H1 (cell line): ENCODE results near the gene SPRING1. TPM values are rescaled to one million over a fixed set of nuclear protein-coding genes. Genes with fewer than 3 reads are reported as not detected.
"Not testable (repeated sequence)": the region's sequence is repeated elsewhere in the genome, so short reads cannot be mapped to it uniquely, and the experiment has no call there.

Experiments
- CTCF ChIA-PET: fragments of 300-600 bp; sonication (Branson Sonifier 250); formaldehyde crosslinking; loops from one replicate; lab custom pipeline; 2021; ENCODE audit not compliant: partially characterized antibody; lab: Charles Lee
- POLR2A ChIA-PET: fragments of 300-600 bp; sonication (Branson Sonifier 250); formaldehyde crosslinking; loops from one replicate; lab custom pipeline; 2021; ENCODE audit warnings: inconsistent platforms; ENCODE audit not compliant: partially characterized antibody; lab: Charles Lee
- DNase-seq, 2 experiments: peaks; one replicate each; pipeline versions ENCODE4 v3.0.0 to v3.0.0-alpha.2; 2010 to 2022; ENCODE audit warnings: low spot score in 2 of 2, low read depth in 1 of 2, mixed read lengths in 1 of 2
- FAIRE-seq: peaks from 2 replicates; lab custom pipeline; 2011; peaks lifted over from hg19 to GRCh38; lab: Jason Lieb, UNC
- H2AFZ ChIP-seq: 2 replicates; pipeline ENCODE4 v1.8.1; 2012; ENCODE audit warnings: low read length, inconsistent platforms
- H2AK5ac ChIP-seq: 2 replicates; pipeline ENCODE4 v1.6.1; 2013; ENCODE audit warnings: low read depth, low read length
- H2BK120ac ChIP-seq: replicated peaks from 2 replicates; pipeline ENCODE3; 2013; ENCODE audit warnings: low read depth, low read length, inconsistent platforms
- H2BK12ac ChIP-seq: 2 replicates; pipeline ENCODE4 v1.6.1; 2013; ENCODE audit warnings: low read depth, low read length
- H2BK15ac ChIP-seq: 2 replicates; pipeline ENCODE4 v1.6.1; 2013; ENCODE audit warnings: low read length
- H2BK20ac ChIP-seq: 2 replicates; pipeline ENCODE4 v1.6.1; 2013; ENCODE audit warnings: low read length
- H2BK5ac ChIP-seq: 2 replicates; pipeline ENCODE4 v1.6.1; 2013; ENCODE audit warnings: low read depth, low read length
- H3K14ac ChIP-seq: 2 replicates; pipeline ENCODE4 v1.6.1; 2013; ENCODE audit warnings: inconsistent platforms; ENCODE audit not compliant: insufficient read length
- H3K18ac ChIP-seq: 2 replicates; pipeline ENCODE4 v1.6.1; 2013; ENCODE audit warnings: low read length; ENCODE audit errors: extremely low read depth
- H3K23ac ChIP-seq: 2 replicates; pipeline ENCODE4 v1.6.1; 2013; ENCODE audit warnings: inconsistent platforms; ENCODE audit not compliant: insufficient read length
- H3K23me2 ChIP-seq: 2 replicates; pipeline ENCODE4 v1.6.1; 2013; ENCODE audit warnings: low read depth, low read length
- H3K27ac ChIP-seq: 2 replicates; pipeline ENCODE4 v1.6.1; 2011; ENCODE audit warnings: low read depth, low read length, inconsistent platforms
- H3K27me3 ChIP-seq, 4 experiments: replicated peaks in 1 of 4; 1 replicate in 1 of 4; 2 replicates in 3 of 4; pipeline versions ENCODE4 v1.6.1 to v1.8.1; 2011 to 2013; ENCODE audit warnings: low read length in 3 of 4, mild to moderate bottlenecking in 3 of 4, inconsistent platforms in 2 of 4, mixed read lengths in 2 of 4, moderate library complexity in 1 of 4; ENCODE audit not compliant: control insufficient read depth in 3 of 4, insufficient read depth in 3 of 4; ENCODE audit errors: extremely low read depth in 1 of 4
- H3K36me3 ChIP-seq, 4 experiments: 2 replicates each; pipeline versions ENCODE4 v1.6.1 to v1.8.1; 2011 to 2013; ENCODE audit warnings: mild to moderate bottlenecking in 4 of 4, low read length in 3 of 4, moderate library complexity in 2 of 4, control low read depth in 1 of 4, inconsistent platforms in 1 of 4; ENCODE audit not compliant: insufficient read depth in 4 of 4, control insufficient read depth in 2 of 4
- H3K4ac ChIP-seq: replicated peaks from 2 replicates; pipeline ENCODE3; 2013; ENCODE audit warnings: low read length, low read depth, mixed read lengths, inconsistent platforms; ENCODE audit not compliant: insufficient read length
- H3K4me1 ChIP-seq, 4 experiments: replicated peaks in 1 of 4; 1 replicate in 1 of 4; 2 replicates in 3 of 4; pipeline versions ENCODE4 v1.6.1 to v1.8.1; 2011 to 2013; ENCODE audit warnings: low read length in 3 of 4, inconsistent platforms in 2 of 4, mixed read lengths in 1 of 4; ENCODE audit not compliant: insufficient read depth in 4 of 4, control insufficient read depth in 3 of 4
- H3K4me2 ChIP-seq, 2 experiments: 2 replicates each; pipeline versions ENCODE4 v1.6.1 to v1.8.1; 2011 to 2013; ENCODE audit warnings: low read depth in 2 of 2, low read length in 2 of 2, control low read depth in 1 of 2, inconsistent platforms in 1 of 2, mild to moderate bottlenecking in 1 of 2; ENCODE audit not compliant: insufficient read depth in 1 of 2
- H3K4me3 ChIP-seq, 4 experiments: fragments of 200-600, 300-600 bp in 1 of 4; sonication (generic), shearing (Covaris generic), sonication (Bioruptor Twin) in 1 of 4; 2 replicates each; pipeline versions ENCODE4 v1.5.1 to v1.8.1; 2011 to 2016; ENCODE audit warnings: low read length in 4 of 4, low read depth in 3 of 4, control low read depth in 2 of 4, inconsistent platforms in 2 of 4, mild to moderate bottlenecking in 2 of 4, mixed read lengths in 1 of 4, moderate library complexity in 1 of 4; ENCODE audit not compliant: insufficient read depth in 2 of 4; ENCODE audit errors: extremely low read depth in 1 of 4
- H3K56ac ChIP-seq: replicated peaks from 2 replicates; pipeline ENCODE3; 2013; ENCODE audit warnings: low read depth, mild to moderate bottlenecking, mixed read lengths, low read length, inconsistent platforms; ENCODE audit not compliant: insufficient read length
- H3K79me1 ChIP-seq: 2 replicates; pipeline ENCODE4 v1.6.1; 2013; ENCODE audit warnings: low read depth, low read length, control low read depth
- H3K79me2 ChIP-seq, 2 experiments: 2 replicates each; pipeline versions ENCODE4 v1.6.1 to v1.8.1; 2012 to 2013; ENCODE audit warnings: low read length in 2 of 2, mild to moderate bottlenecking in 2 of 2, inconsistent platforms in 1 of 2; ENCODE audit not compliant: insufficient read depth in 2 of 2, control insufficient read depth in 1 of 2
- H3K9ac ChIP-seq, 4 experiments: replicated peaks in 1 of 4; 1 replicate in 1 of 4; 2 replicates in 3 of 4; pipeline versions ENCODE4 v1.6.1 to v1.8.1; 2011 to 2013; ENCODE audit warnings: low read depth in 3 of 4, low read length in 3 of 4, control low read depth in 2 of 4, mild to moderate bottlenecking in 2 of 4, moderate library complexity in 2 of 4, inconsistent platforms in 1 of 4; ENCODE audit errors: extremely low read depth in 1 of 4
- H3K9me3 ChIP-seq, 2 experiments: 2 replicates each; pipeline versions ENCODE4 v1.6.1 to v1.8.1; 2012 to 2013; ENCODE audit warnings: mild to moderate bottlenecking in 2 of 2, moderate library complexity in 2 of 2, control low read depth in 1 of 2, inconsistent platforms in 1 of 2, low read depth in 1 of 2, low read length in 1 of 2, mixed read lengths in 1 of 2; ENCODE audit not compliant: insufficient read depth in 2 of 2
- H4K20me1 ChIP-seq, 2 experiments: replicated peaks in 1 of 2; 2 replicates each; pipeline versions ENCODE3 to v1.8.1; 2011 to 2013; ENCODE audit warnings: inconsistent platforms in 2 of 2, low read length in 2 of 2, mild to moderate bottlenecking in 1 of 2; ENCODE audit not compliant: insufficient read depth in 2 of 2, control insufficient read depth in 1 of 2
- H4K5ac ChIP-seq: 2 replicates; pipeline ENCODE4 v1.6.1; 2013; ENCODE audit warnings: low read length, low read depth, mixed read lengths, inconsistent platforms; ENCODE audit not compliant: insufficient read length
- H4K8ac ChIP-seq: 2 replicates; pipeline ENCODE4 v1.8.0; 2013; ENCODE audit warnings: mild to moderate bottlenecking, moderate library complexity, low read length, inconsistent platforms; ENCODE audit not compliant: insufficient read depth; ENCODE audit errors: extremely low read depth
- H4K91ac ChIP-seq: replicated peaks from 2 replicates; pipeline ENCODE3; 2013; ENCODE audit warnings: low read length, mixed read lengths, inconsistent platforms; ENCODE audit not compliant: insufficient read length
- EGR1 ChIP-seq: IDR thresholded peaks from 2 replicates; pipeline ENCODE4 v1.6.1; 2011; ENCODE audit warnings: low read depth, low read length, borderline replicate concordance
- RAD21 ChIP-seq, 2 experiments: IDR thresholded peaks in 1 of 2; conservative IDR thresholded peaks in 1 of 2; 2 replicates each; pipeline ENCODE4 v1.6.1; 2011; ENCODE audit warnings: low read depth in 2 of 2, low read length in 2 of 2, improper control_type of control experiment in 1 of 2, inconsistent platforms in 1 of 2, mild to moderate bottlenecking in 1 of 2, moderate library complexity in 1 of 2
- WGBS, 2 experiments: shearing (Covaris generic) in 1 of 2; methylation state at CpG; one replicate each; pipeline versions ENCODE4 v1.1.6 to v1.1.7; 2013 to 2015; ENCODE audit warnings: low lambda C conversion rate in 2 of 2, mixed read lengths in 2 of 2, inconsistent platforms in 1 of 2, low coverage in 1 of 2, missing lambda C conversion rate in 1 of 2; ENCODE audit not compliant: insufficient replicate concordance in 2 of 2, insufficient coverage in 1 of 2, insufficient read length in 1 of 2; ENCODE audit errors: extremely low coverage in 1 of 2, missing lambda C conversion rate in 1 of 2; 5-methylcytosine and 5-hydroxymethylcytosine counted together
- polyA plus RNA-seq, 7 experiments: library from polyadenylated mRNA; depleted of rRNA in 3 of 7; stranded (reverse) in 5 of 7; unstranded in 2 of 7; fragments of >200 nt in 5 of 7; fragments of 200-250 nt in 2 of 7; gene quantifications; 1 replicate in 5 of 7; 2 replicates in 1 of 7; 4 replicates in 1 of 7; pipeline versions ENCODE4 v1.2.1 to v1.2.3, GENCODE V29; 2011 to 2013; ENCODE audit warnings: missing spikeins in 2 of 7, mixed read lengths in 2 of 7
- total RNA-seq: library from RNA; stranded (reverse); fragmentation: NEBNext Ultra II Directional; extraction: Animal tissue kit (Norgen Biotek cat#: 25700); gene quantifications from 2 replicates; pipeline ENCODE4 v1.2.1, GENCODE V29; 2021

The SPRING1 gene
- total and polyA plus RNA-seq, 2 of the 8 experiments (the other 6 are each of a cell fraction or from before 2014, with no cell fraction given): 14.3 to 46.5 TPM

- peak in 1 of 2 experiments; percentile 22; a peak in 2 of 4 replicates for TF ChIP-seq RAD21 (IDR thresholded peaks at IDR 0.05 in 1 of 2, conservative IDR thresholded peaks at IDR 0.05 in 1 of 2; ENCODE audit: low read depth in 2 of 2, low read length in 2 of 2)
- 0 out of 2 replicates have a peak, but pooled peaks have one; percentile 53 for TF ChIP-seq EGR1
Observed at GRCh38 chr12:116759783-116760621, 22.1 kb upstream of the SPRING1 start (continued).

- H4K8ac ChIP-seq, H3K23ac ChIP-seq, H3K4me3 ChIP-seq, H3K9ac ChIP-seq, H2BK120ac ChIP-seq, H2AFZ ChIP-seq, H2AK5ac ChIP-seq, FAIRE-seq, H3K4me2 ChIP-seq, H3K18ac ChIP-seq, H2BK20ac ChIP-seq, H2BK15ac ChIP-seq, H3K56ac ChIP-seq, H3K79me2 ChIP-seq, H3K27me3 ChIP-seq, H3K79me1 ChIP-seq, POLR2A ChIA-PET, H3K27ac ChIP-seq, H3K9me3 ChIP-seq, H4K5ac ChIP-seq, H2BK5ac ChIP-seq, H3K14ac ChIP-seq, DNase-seq, H3K23me2 ChIP-seq, H3K4ac ChIP-seq, H4K20me1 ChIP-seq, H3K4me1 ChIP-seq, H2BK12ac ChIP-seq, H4K91ac ChIP-seq: not testable (repeated sequence)
- peaks cover 0 to 12% (median 6%) of the 10 kb centered on the region in 4 experiments; a peak in 3 of 8 replicates for H3K36me3 ChIP-seq
- CTCF ChIA-PET: interaction anchor here (1.5 kb wide), 1 partner anchor 128 kb away, joined by 5 read pairs; no protein-coding TSS in a partner anchor
- WGBS, 2 experiments: 88% methylated on average over 1 of the region's 1 CpG; no CpG with 5 or more reads in 1 of the 2 experiments
Observed at GRCh38 chr12:116754783-116755182, 16.9 kb upstream of the SPRING1 start.
